DND-41 (cell line): ENCODE data around the gene SMU1.

Source experiments
- ATAC-seq: fragments of 200-7000 bp; cut with Tn5 transposase; 3 replicates; pipeline ENCODE4 v1.9.1; 2021; ENCODE audit warnings: low read depth; ENCODE audit not compliant: insufficient read depth
- DNase-seq: peaks from one replicate; pipeline ENCODE4 v3.0.0-alpha.2; 2020
- H2AFZ ChIP-seq: 2 replicates; pipeline ENCODE4 v1.6.0; 2012; ENCODE audit warnings: low read depth, low read length
- H3K27ac ChIP-seq: 2 replicates; pipeline ENCODE4 v1.5.1; 2012; ENCODE audit warnings: low read length, inconsistent platforms
- H3K27me3 ChIP-seq: fragments of 200-600 bp; sonication (generic); 2 replicates; pipeline ENCODE4 v1.6.0; 2012; ENCODE audit warnings: low read length, mild to moderate bottlenecking, inconsistent platforms; ENCODE audit not compliant: insufficient read depth, poor library complexity
- H3K36me3 ChIP-seq: 2 replicates; pipeline ENCODE4 v1.5.1; 2012; ENCODE audit warnings: low read length, inconsistent platforms; ENCODE audit not compliant: insufficient read depth
- H3K4me1 ChIP-seq: 2 replicates; pipeline ENCODE4 v1.5.1; 2012; ENCODE audit warnings: mild to moderate bottlenecking, low read length; ENCODE audit not compliant: insufficient read depth
- H3K4me2 ChIP-seq: 2 replicates; pipeline ENCODE4 v1.6.0; 2012; ENCODE audit warnings: mild to moderate bottlenecking, moderate library complexity, low read length, inconsistent platforms; ENCODE audit not compliant: insufficient read depth
- H3K4me3 ChIP-seq, 2 experiments: fragments of 200-600 bp in 1 of 2; shearing (Covaris generic) in 1 of 2; 2 replicates each; pipeline ENCODE4 v1.5.1; 2012 to 2016; ENCODE audit warnings: inconsistent platforms in 2 of 2, low read length in 2 of 2, mild to moderate bottlenecking in 2 of 2, low read depth in 1 of 2, moderate library complexity in 1 of 2
- H3K79me2 ChIP-seq: 2 replicates; pipeline ENCODE4 v1.6.0; 2012; ENCODE audit warnings: low read length, inconsistent platforms; ENCODE audit not compliant: insufficient read depth
- H3K9ac ChIP-seq: 2 replicates; pipeline ENCODE4 v1.6.0; 2012; ENCODE audit warnings: low read depth, mild to moderate bottlenecking, inconsistent platforms, low read length, moderate library complexity
- H3K9me3 ChIP-seq: 2 replicates; pipeline ENCODE4 v1.5.1; 2012; ENCODE audit warnings: low read length, moderate library complexity, mild to moderate bottlenecking, inconsistent platforms; ENCODE audit not compliant: insufficient read depth, severe bottlenecking
- H4K20me1 ChIP-seq: 2 replicates; pipeline ENCODE4 v1.6.0; 2012; ENCODE audit warnings: low read length; ENCODE audit not compliant: insufficient read depth
- CTCF ChIP-seq: IDR thresholded peaks from 2 replicates; pipeline ENCODE4 v1.5.1; 2012; ENCODE audit warnings: borderline replicate concordance, low read length, moderate library complexity, mild to moderate bottlenecking; ENCODE audit not compliant: poor library complexity, severe bottlenecking; ENCODE audit errors: extremely low read depth
- EZH2 ChIP-seq: IDR thresholded peaks from 3 replicates; pipeline ENCODE4 v1.6.1; 2012; ENCODE audit warnings: borderline replicate concordance, low read depth, mild to moderate bottlenecking, moderate library complexity, low read length, inconsistent platforms; ENCODE audit not compliant: severe bottlenecking

Gene SMU1

DNA sequence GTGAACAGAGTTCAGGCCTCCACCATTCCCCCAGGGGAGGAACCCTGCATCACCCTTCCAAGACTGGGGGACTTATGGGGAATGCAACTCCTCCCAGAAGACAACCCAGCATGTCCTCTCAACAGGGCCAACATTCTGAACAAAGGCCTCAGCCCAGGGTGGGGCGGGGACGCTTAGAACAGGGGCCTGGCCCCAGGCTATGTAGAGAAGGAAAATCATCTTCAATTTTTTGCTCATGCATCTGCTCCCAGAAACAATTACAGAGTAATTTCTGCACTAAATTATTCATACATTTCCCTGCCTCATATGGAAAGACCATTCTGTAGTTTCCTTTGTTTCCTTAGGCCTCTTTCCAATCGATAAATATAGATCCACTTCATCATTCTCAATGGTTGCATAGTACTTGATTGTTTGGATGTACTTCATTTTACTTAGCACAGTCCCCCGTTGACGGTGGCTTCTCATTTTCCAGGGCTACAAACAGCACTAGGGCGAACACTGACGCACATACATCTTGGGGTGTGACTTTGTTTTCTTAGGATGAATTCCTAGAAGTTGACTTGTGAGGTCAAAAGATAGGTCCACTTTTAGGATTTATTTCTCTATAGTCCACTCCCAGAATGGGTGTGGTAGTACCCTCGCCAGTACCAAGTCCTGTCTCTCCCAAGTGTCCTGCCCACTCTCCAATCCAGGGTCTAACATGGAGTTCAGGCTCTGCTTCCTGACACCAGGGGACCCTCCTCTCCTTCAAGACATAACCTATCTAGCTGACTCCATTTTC is 27.2 kb upstream of the SMU1 start:
- Histone ChIP-seq H3K4me2 (no peak overlapping the region), H3K36me3 (no peaks in the 10 kb centered on the region), H2AFZ (no peak overlapping the region), H3K9me3 (no peaks in the 10 kb centered on the region), H3K27me3 (no peaks in the 10 kb centered on the region), H3K79me2 (no peaks in the 10 kb centered on the region), H3K4me1 (no peaks in the 10 kb centered on the region), H3K4me3 (no peak overlapping the region), H4K20me1 (no peaks in the 10 kb centered on the region), H3K9ac (no peak overlapping the region), H3K27ac (no peak overlapping the region)
- DNase-seq = no peak
- ATAC-seq = no peak
- no peak for TF ChIP-seq CTCF
- TF ChIP-seq EZH2 = no peak

DNA sequence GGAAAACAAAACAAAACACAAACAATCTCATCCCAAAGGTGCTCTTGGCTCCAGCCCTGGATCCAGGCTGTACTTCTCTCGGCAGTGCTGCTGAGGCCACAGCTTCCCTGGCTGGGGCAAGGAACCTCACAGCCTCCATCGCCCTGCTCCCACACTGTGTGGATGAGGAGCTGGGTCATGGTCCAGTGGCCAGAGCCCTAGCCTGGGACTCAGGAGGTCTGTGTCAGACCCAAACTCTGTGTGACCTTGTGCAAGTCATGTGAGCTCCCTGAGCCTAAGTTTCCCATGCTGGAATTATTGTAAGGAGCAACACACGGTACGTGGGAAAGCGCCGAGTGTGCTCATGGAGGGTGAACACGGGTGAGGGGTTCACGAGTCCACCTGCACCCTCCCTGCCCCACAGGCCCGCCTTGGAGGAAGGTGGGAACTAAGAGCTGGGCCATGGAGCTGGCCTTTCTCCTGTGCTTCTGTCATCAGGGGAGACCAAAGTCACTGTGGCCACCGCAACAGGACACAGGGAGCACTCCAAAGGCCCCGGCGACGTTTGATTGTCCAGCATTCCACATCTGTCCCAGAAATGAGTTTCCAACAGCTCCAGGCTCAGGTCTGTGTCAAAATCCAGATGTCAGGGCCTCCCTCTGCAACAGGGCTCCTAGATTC is 26.2 kb upstream of the SMU1 start:
- no peaks in the 10 kb centered on the region for H3K79me2 ChIP-seq
- no peak overlapping the region for H3K4me3 ChIP-seq
- no peak for ATAC-seq
- no peak overlapping the region for H3K4me2 ChIP-seq
- no peak overlapping the region for H3K9ac ChIP-seq
- no peaks in the 10 kb centered on the region for H4K20me1 ChIP-seq
- no peaks in the 10 kb centered on the region for H3K36me3 ChIP-seq
- DNase-seq = no peak
- no peaks in the 10 kb centered on the region for H3K9me3 ChIP-seq
- H3K27me3 ChIP-seq = no peaks in the 10 kb centered on the region
- H2AFZ ChIP-seq = no peak overlapping the region
- H3K4me1 ChIP-seq = no peaks in the 10 kb centered on the region
- TF ChIP-seq EZH2 = no peak
- TF ChIP-seq CTCF = no peak
- no peak overlapping the region for H3K27ac ChIP-seq

DNA sequence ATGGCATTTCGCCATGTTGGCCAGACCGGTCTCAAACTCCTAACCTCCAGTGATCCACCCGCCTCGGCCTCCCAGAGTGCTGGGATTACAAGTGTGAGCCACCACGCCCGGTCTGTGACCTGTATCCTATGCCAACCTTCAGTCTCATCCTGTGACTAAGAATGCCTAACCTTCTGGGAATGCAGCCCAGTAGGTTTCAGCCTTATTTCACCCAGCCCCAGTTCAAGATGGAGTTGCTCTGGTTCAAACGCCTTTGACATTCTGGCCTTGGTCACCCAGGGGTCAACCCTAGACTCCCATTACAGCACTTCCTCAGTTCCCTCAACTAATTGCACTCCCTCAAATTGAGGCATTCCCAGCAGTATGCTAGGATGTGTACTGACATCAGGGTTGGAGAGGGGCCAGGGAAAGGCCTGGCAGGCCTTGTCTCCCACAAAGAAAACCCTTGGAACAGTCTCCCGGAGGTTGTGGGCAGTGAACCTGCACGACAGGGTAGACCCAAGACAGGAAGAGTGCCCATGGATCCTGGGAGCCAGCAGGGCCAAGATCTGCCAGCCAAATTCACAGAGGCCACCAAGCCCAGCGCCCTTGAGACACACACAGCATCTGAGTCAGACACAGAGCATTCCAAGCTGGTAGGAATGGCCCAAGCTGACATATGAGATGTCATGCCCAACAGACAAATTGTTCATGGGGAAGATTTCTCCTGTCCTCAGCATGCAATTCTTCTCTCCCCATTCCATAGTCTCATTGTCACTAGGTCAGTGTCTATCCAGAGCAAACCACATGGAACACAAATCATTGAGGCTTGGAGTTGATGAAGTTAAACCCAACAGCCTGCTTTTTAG is 24.9 kb upstream of the SMU1 start:
- H3K79me2 ChIP-seq = no peaks in the 10 kb centered on the region
- TF ChIP-seq CTCF = no peak
- no peak overlapping the region for H3K9ac ChIP-seq
- no peaks in the 10 kb centered on the region for H3K27me3 ChIP-seq
- no peaks in the 10 kb centered on the region for H4K20me1 ChIP-seq
- no peak overlapping the region for H3K4me3 ChIP-seq
- H2AFZ ChIP-seq = no peak overlapping the region
- H3K4me1 ChIP-seq = no peaks in the 10 kb centered on the region
- no peak overlapping the region for H3K27ac ChIP-seq
- ATAC-seq (no peak), DNase-seq (no peak)
- no peaks in the 10 kb centered on the region for H3K9me3 ChIP-seq
- no peak overlapping the region for H3K4me2 ChIP-seq
- H3K36me3 ChIP-seq = no peaks in the 10 kb centered on the region
